Stomach smooth muscle (tissue), 2 donors: ENCODE data around the gene HIBADH.

Source experiments
- H3K27ac ChIP-seq: one replicate; pipeline ENCODE4 v1.7.0; 2013; ENCODE audit warnings: mild to moderate bottlenecking, low read length, inconsistent platforms
- H3K27me3 ChIP-seq, 2 donors: one replicate each; pipeline ENCODE4 v1.7.0; 2013; ENCODE audit warnings: low read length in 2 of 2; ENCODE audit not compliant: insufficient read depth in 2 of 2, control insufficient read depth in 1 of 2
- H3K36me3 ChIP-seq, 2 donors: one replicate each; pipeline ENCODE4 v1.7.0; 2013; ENCODE audit warnings: low read length in 2 of 2; ENCODE audit not compliant: control insufficient read depth in 2 of 2, insufficient read depth in 2 of 2
- H3K4me1 ChIP-seq: one replicate; pipeline ENCODE4 v1.7.0; 2013; ENCODE audit warnings: low read length; ENCODE audit not compliant: control insufficient read depth, insufficient read depth
- H3K4me3 ChIP-seq, 2 donors: one replicate each; pipeline ENCODE4 v1.7.0; 2013; ENCODE audit warnings: low read length in 2 of 2
- H3K9ac ChIP-seq, 2 donors: one replicate each; pipeline ENCODE4 v1.7.0; 2013; ENCODE audit warnings: low read length in 2 of 2, mild to moderate bottlenecking in 1 of 2
- H3K9me3 ChIP-seq, 2 donors: one replicate each; pipeline ENCODE4 v1.7.0; 2013; ENCODE audit warnings: low read length in 2 of 2; ENCODE audit not compliant: control insufficient read depth in 2 of 2
- donor health status: healthy.
- donor health status: Pancreatic carcinoma.

HIBADH gene

DNA sequence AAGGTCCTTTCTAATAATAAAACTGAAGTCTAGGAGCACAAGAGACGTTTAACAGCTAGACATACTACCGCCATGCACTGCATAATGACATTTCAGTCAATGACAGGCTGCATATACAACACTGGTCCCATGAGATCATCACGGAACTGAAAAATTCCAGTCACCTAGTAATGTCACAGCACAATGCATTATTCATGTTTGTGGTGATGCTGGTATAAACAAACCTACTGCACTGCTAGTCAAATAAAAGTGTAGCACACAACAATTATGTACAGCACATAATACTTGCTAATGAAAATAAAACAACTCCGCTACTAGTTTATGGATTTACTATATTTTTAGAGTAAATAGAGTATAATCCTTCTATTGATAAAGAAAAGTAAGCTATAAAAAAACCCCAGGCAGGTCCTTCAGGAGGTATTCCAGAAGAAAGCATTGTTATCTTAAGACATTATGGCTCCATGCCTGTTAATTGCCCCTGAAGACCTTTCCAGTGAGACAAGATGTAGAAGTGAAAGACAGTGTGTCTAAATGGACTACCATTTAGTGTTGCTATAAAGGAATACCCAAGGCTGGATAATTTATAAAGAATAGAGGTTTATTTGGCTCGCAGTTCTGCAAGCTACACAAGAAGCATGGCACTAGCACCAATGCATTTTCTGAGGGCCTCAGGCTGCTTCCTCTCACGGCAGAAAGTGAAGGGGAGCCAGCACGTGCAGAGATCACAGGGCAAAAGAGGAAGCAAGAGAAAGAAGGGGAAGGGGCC is 47.1 kb downstream of the HIBADH start:
- Histone ChIP-seq H3K27me3 (no peaks in the 10 kb centered on the region), H3K9me3 (peaks cover 2 to 12% of the 10 kb centered on the region in 2 donors), H3K27ac (no peak overlapping the region), H3K4me3 (no peak overlapping the region), H3K36me3 (peaks cover 2 to 6% of the 10 kb centered on the region in 2 donors), H3K4me1 (no peaks in the 10 kb centered on the region), H3K9ac (no peak overlapping the region)

DNA sequence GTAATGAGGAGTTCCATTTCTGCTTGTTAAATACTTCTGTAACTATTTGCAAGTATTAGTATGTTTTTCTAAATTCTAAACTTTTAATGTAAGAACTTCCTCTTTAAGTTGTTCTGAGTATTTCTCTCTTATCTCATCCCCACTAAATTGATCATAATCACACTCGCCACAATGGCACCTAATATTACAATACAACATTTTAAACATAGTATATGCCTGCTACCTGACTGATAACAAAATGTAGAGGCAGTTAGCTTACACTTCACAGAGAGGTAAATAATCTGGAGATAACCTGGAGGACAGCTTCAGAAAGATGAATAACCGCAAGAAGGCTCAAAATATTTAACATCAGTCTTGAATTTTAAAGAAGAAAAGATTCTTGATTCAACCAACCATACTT is 48.6 kb downstream of the HIBADH start:
- Histone ChIP-seq H3K27me3 (no peaks in the 10 kb centered on the region), H3K27ac (no peak overlapping the region), H3K9me3 (peaks cover 0 to 4% of the 10 kb centered on the region in 2 donors), H3K9ac (no peak overlapping the region), H3K4me3 (no peak overlapping the region), H3K36me3 (peaks cover 2 to 4% of the 10 kb centered on the region in 2 donors), H3K4me1 (no peaks in the 10 kb centered on the region)

DNA sequence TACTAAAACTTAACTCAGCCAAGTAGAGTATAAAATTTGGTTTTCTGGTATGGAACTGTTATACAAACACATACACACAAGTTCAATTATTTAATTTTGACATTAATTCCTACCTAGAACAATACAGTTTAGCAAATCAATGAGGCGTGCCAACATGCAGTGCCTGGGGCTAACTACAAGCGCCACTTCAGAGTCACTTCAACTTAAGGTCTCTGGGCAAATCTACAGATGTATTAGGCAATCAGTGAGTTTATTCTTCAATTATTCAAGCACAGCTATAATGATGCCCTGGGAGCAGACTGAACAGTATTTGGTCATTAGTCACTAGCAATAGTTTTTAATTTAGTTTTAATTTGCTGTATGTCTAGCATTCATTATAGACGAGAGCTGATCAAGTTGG is 51.6 kb downstream of the HIBADH start:
- Histone ChIP-seq H3K4me3 (no peak overlapping the region), H3K36me3 (peaks cover 0 to 3% of the 10 kb centered on the region in 2 donors), H3K4me1 (no peaks in the 10 kb centered on the region), H3K27me3 (no peaks in the 10 kb centered on the region), H3K9ac (no peak overlapping the region), H3K9me3 (no peaks in the 10 kb centered on the region), H3K27ac (no peak overlapping the region)

DNA sequence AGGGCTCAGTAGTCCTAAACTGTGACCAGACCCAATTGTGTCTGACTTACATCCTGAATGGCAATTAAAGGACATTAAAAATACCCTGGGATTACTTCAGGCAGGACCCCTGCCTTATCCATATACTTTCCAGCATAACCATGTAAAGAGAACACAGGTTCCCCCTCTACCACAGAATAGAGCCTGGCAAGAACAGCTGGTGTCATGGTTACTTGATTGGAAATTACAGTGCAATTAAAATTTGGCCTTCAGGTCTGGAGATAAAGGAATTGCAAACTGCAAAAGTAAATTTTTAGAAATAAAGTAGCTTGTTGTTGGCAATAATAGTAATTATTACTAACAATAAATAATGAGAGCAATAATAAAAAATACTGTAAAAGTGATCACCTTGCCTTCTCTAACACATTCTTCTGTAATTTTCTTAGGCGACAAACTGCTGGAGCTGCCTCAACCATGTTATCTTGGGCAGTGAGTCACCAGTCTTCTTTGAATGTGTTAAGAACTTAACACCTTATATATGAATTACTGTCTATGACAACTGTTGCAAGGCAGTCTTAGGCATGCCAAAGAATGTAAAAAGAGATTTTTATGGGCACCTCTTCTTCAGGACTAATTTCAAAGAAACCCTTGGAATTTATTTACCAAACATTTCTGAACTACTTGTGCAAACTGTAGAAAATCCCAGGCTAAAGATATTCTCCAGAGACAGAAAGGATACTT is 53.7 kb downstream of the HIBADH start:
- Histone ChIP-seq H3K9ac (no peak overlapping the region), H3K4me1 (no peaks in the 10 kb centered on the region), H3K4me3 (no peak overlapping the region), H3K27ac (no peak overlapping the region), H3K36me3 (no peaks in the 10 kb centered on the region), H3K27me3 (no peaks in the 10 kb centered on the region), H3K9me3 (no peaks in the 10 kb centered on the region)

DNA sequence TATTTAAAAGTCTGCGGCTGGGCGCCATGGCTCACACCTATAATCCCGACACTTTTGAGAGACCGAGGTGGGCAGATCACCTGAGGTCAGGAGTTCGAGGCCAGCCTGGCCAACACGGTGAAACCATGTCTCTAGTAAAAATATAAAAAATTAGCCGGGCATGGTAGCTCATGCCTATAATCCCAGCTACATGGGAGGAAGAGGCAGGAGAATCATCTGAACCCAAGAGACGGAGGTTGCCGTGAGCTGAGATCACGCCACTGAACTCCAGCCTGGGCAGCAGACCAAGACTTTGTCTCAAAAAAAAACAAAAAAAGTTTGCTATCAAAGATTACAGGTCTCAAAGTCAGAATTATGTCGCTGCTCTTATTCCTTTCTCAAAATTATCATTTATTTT is 55.5 kb downstream of the HIBADH start:
- no peak overlapping the region for H3K4me3 ChIP-seq
- no peaks in the 10 kb centered on the region for H3K27me3 ChIP-seq
- no peaks in the 10 kb centered on the region for H3K36me3 ChIP-seq
- H3K9ac ChIP-seq = no peak overlapping the region
- H3K4me1 ChIP-seq = no peaks in the 10 kb centered on the region
- no peak overlapping the region for H3K27ac ChIP-seq
- no peaks in the 10 kb centered on the region for H3K9me3 ChIP-seq

DNA sequence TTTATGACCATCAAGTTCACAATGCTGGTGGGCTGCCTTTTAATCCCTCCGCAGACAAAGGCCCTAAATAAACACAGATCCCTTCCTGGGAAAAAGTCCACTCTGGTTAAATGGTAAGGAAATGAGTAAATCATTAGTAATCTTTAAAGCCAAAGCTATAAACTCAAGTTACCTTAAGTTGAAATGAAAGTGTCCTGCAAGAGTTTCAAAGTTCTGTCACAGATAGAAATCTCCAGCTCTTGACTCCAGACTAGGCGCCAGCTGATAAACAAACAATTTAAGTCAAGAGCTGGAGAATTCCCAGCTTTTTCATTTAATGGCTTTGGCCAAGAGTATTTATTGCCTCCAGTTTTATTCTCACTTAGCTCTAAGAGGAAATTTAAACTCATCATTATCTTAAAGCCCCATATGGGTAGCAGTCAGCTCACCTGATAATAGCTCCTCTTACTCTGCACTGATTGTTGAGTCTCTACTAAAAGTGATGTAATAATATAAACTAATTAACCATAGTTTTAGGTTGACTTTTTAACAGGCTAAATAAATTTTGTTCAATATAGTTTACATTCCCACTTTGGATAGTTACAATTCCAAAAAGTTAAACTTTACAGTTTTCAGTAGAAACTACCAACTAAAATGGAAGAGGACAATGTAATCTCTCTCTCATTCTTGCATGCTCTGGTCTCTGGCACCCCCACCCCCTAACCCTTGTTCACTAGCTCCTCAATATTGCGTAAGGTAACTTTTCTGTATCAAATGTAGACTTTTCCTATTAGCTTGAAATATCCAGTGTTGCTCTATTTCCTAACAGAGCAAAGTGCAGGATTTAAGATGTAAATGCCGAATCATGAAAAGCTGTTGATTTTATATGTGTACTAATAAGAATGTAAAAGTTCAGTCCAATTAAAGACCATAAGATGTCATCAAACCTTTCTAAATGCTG is 56.1 kb downstream of the HIBADH start:
- no peak overlapping the region for H3K27ac ChIP-seq
- no peak overlapping the region for H3K9ac ChIP-seq

DNA sequence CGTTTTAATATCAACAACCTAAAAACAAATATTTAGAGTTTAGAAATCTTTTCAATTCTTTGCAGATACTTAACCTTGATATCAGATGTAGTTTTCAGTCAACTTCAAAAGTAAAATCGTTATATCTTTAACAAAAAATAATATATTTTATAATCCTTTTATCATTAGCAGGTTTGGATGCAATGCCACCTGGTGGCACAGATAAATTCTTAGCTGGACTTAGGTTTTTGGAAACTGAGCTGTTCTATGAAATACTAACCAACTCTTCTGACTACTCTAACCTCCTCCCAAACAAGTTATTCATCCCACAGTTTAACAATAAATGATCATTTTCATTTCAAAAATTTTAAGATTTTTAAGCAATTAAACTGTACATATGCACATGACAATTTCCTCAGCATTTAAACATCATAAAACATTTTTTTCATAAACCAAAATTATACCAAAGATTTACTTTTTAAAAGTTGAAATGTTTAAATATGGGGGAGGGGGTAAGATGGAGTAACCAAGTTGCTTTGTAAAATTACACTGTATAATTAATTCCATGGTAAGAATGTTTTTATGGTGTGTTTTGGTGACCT is 56.9 kb downstream of the HIBADH start:
- Histone ChIP-seq H3K27ac (no peak overlapping the region), H3K4me3 (no peak overlapping the region), H3K9ac (no peak overlapping the region), H3K9me3 (no peaks in the 10 kb centered on the region), H3K36me3 (no peaks in the 10 kb centered on the region), H3K4me1 (no peaks in the 10 kb centered on the region), H3K27me3 (no peaks in the 10 kb centered on the region)

More for the DNA sequence above, 56.1 kb downstream of the HIBADH start:
- Histone ChIP-seq H3K27me3 (no peaks in the 10 kb centered on the region), H3K4me1 (no peaks in the 10 kb centered on the region), H3K9me3 (no peaks in the 10 kb centered on the region), H3K36me3 (no peaks in the 10 kb centered on the region), H3K4me3 (no peak overlapping the region)

DNA sequence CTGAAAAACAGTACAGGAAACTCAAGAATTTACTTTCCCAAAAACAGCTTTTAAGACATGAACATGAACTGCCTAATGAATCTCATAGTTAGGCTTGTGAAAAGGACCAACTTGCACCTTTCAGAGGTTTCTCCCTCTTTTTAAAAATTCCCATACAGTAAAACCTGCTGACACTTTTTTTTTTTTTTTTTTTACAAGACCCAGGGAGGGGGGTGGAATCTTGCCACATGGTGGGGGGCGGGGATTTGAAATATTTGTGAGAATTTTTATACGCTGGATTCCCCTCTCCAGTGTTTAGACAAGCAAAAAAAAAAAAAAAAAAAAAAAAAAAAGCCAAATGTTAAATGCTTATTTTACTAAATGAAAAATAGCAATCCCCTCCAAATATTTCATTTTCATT is 57.4 kb downstream of the HIBADH start:
- H3K9me3 ChIP-seq = no peaks in the 10 kb centered on the region
- no peaks in the 10 kb centered on the region for H3K27me3 ChIP-seq
- H3K4me1 ChIP-seq = no peaks in the 10 kb centered on the region
- H3K4me3 ChIP-seq = no peak overlapping the region
- H3K9ac ChIP-seq = no peak overlapping the region
- H3K36me3 ChIP-seq = no peaks in the 10 kb centered on the region
- H3K27ac ChIP-seq = no peak overlapping the region

DNA sequence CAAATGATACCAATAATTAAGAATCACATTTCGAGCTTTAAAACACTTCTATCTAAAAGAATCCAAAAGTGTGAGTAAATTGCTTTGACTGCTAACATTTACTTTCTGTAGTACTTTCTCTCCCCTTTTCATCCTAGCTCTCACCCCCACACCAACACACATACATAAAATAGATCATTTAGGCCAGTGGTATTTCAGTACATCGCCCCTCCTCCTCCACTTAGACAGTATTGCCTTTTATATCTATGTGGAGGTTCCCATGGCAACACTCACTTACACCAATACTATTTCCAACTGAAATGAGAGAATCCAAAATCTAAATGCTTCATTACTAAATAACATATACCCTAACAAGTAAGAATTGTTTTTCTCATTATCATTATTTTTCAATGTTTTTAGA is 58.9 kb downstream of the HIBADH start:
- H3K9me3 ChIP-seq = no peaks in the 10 kb centered on the region
- no peak overlapping the region for H3K27ac ChIP-seq
- no peaks in the 10 kb centered on the region for H3K4me1 ChIP-seq
- H3K9ac ChIP-seq = no peak overlapping the region
- H3K36me3 ChIP-seq = peaks cover 0 to under 1% of the 10 kb centered on the region in 2 donors
- no peak overlapping the region for H3K4me3 ChIP-seq
- H3K27me3 ChIP-seq = no peaks in the 10 kb centered on the region

DNA sequence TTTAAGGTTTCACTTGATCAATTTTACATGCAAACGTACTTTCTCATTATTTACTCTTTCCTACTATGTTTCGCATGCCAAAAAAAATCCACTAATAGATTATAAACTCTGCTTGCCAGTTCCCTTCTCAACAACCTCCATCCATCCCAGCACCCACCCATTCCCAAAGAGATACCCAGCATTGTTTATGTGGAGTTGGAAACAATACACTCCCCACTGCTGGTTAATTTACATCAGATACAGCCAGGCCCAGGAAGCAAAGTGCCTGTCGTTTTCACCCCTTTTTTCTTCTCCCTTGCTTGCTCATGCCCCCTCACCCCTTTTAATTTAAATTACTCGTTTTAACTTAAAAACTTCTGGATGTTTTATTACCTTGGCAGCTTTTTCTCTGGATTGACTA is 59.9 kb downstream of the HIBADH start:
- Histone ChIP-seq H3K27me3 (no peaks in the 10 kb centered on the region), H3K9ac (no peak overlapping the region), H3K4me3 (no peak overlapping the region), H3K36me3 (peaks cover 0 to 4% of the 10 kb centered on the region in 2 donors), H3K9me3 (no peaks in the 10 kb centered on the region), H3K4me1 (no peaks in the 10 kb centered on the region), H3K27ac (no peak overlapping the region)
